HepG2 (cell line): ENCODE data around the gene SLC6A5. TPM values are rescaled to one million over a fixed set of nuclear protein-coding genes. Genes with fewer than 3 reads are reported as not detected.
A peak's percentile ranks its signal among the peaks of the same experiment; 100 is the strongest.

Source experiments
- CTCF ChIP-seq: sonication (generic); formaldehyde crosslinking; IDR thresholded peaks from 2 replicates; pipeline ENCODE4 v1.5.0; 2020; ENCODE audit warnings: mild to moderate bottlenecking, missing genetic modification reagents, moderate library complexity
- DR1 ChIP-seq: sonication (generic); formaldehyde crosslinking; IDR thresholded peaks from 2 replicates; pipeline ENCODE4 v1.8.0; 2021; ENCODE audit warnings: mild to moderate bottlenecking, missing genetic modification reagents, inconsistent platforms
- GABPB1 ChIP-seq: IDR thresholded peaks from 2 replicates; pipeline ENCODE4 v1.6.1; 2016; ENCODE audit warnings: mild to moderate bottlenecking, missing genetic modification reagents, moderate library complexity, missing compliant biosample characterization
- HNF1B ChIP-seq: sonication (generic); formaldehyde crosslinking; IDR thresholded peaks from 2 replicates; pipeline ENCODE4 v1.5.1; 2020; ENCODE audit warnings: mild to moderate bottlenecking, moderate library complexity, missing genetic modification reagents
- IRF2 ChIP-seq: IDR thresholded peaks from 2 replicates; pipeline ENCODE4 v1.6.1; 2018; ENCODE audit warnings: missing genetic modification reagents, missing compliant biosample characterization
- KDM5A ChIP-seq: fragments of 200-600 bp; sonication (generic); IDR thresholded peaks from 2 replicates; pipeline ENCODE4 v1.7.0; 2018; ENCODE audit warnings: antibody characterized with exemption, mild to moderate bottlenecking, low read length, borderline replicate concordance
- NFIC ChIP-seq: IDR thresholded peaks from 2 replicates; pipeline ENCODE4 v1.6.1; 2012; ENCODE audit warnings: mild to moderate bottlenecking, low read length, inconsistent platforms
- PRPF4 ChIP-seq: fragments of 200-400 bp; formaldehyde crosslinking; IDR thresholded peaks from 2 replicates; pipeline ENCODE4 v1.6.1; 2016; ENCODE audit warnings: low read length, low read depth; ENCODE audit not compliant: poor library complexity, severe bottlenecking
- RCOR2 ChIP-seq: IDR thresholded peaks from 2 replicates; pipeline ENCODE4 v1.6.1; 2016; ENCODE audit warnings: missing biosample characterization, missing genetic modification reagents
- TFDP2 ChIP-seq: sonication (generic); formaldehyde crosslinking; IDR thresholded peaks from 2 replicates; pipeline ENCODE4 v1.4.0; 2020; ENCODE audit warnings: missing genetic modification reagents
- UBTF ChIP-seq: sonication (generic); formaldehyde crosslinking; IDR thresholded peaks from 2 replicates; pipeline ENCODE4 v1.4.0; 2020; ENCODE audit warnings: mild to moderate bottlenecking, missing genetic modification reagents
- ZBTB21 ChIP-seq: sonication (generic); formaldehyde crosslinking; IDR thresholded peaks from 2 replicates; pipeline ENCODE4 v1.4.0; 2020; ENCODE audit warnings: missing genetic modification reagents
- ZFP36L1 ChIP-seq: sonication (generic); formaldehyde crosslinking; IDR thresholded peaks from 2 replicates; pipeline ENCODE4 v1.8.0; 2022; ENCODE audit warnings: mild to moderate bottlenecking, missing genetic modification reagents, moderate library complexity
- ZFP91 ChIP-seq: sonication (generic); formaldehyde crosslinking; IDR thresholded peaks from 2 replicates; pipeline ENCODE4 v1.9.0; 2022; ENCODE audit warnings: missing genetic modification reagents, mild to moderate bottlenecking, borderline replicate concordance
- ZNF232 ChIP-seq: sonication (generic); formaldehyde crosslinking; IDR thresholded peaks from 2 replicates; pipeline ENCODE4 v1.4.0; 2020; ENCODE audit warnings: missing genetic modification reagents, borderline replicate concordance
- ZNF296 ChIP-seq: sonication (generic); formaldehyde crosslinking; conservative IDR thresholded peaks from 2 replicates; pipeline ENCODE4 v1.5.0; 2020; ENCODE audit warnings: mild to moderate bottlenecking, missing genetic modification reagents
- ZNF446 ChIP-seq: sonication (generic); formaldehyde crosslinking; IDR thresholded peaks from 2 replicates; pipeline ENCODE4 v1.5.0; 2020; ENCODE audit warnings: mild to moderate bottlenecking, missing genetic modification reagents
- ZNF672 ChIP-seq: sonication (generic); formaldehyde crosslinking; IDR thresholded peaks from 2 replicates; pipeline ENCODE4 v1.8.1; 2022; ENCODE audit warnings: missing genetic modification reagents
- ZNF766 ChIP-seq: sonication (generic); formaldehyde crosslinking; IDR thresholded peaks from 2 replicates; pipeline ENCODE4 v1.5.0; 2020; ENCODE audit warnings: missing genetic modification reagents, borderline replicate concordance
- ZSCAN25 ChIP-seq: sonication (generic); formaldehyde crosslinking; IDR thresholded peaks from 2 replicates; pipeline ENCODE4 v1.8.0; 2022; ENCODE audit warnings: mild to moderate bottlenecking, missing genetic modification reagents
- polyA plus RNA-seq, 8 experiments: library from polyadenylated mRNA; depleted of rRNA in 3 of 8; stranded (reverse) in 7 of 8; unstranded in 1 of 8; fragments of >200 nt; fragmentation: Illumina TruSeq in 4 of 8; extraction: Trizol in 4 of 8; gene quantifications; 2 replicates each; pipeline versions ENCODE4 v1.2.1 to v1.2.3, GENCODE V29; 2011 to 2016; ENCODE audit warnings: low read depth in 4 of 8, missing spikeins in 1 of 8, mixed read lengths in 1 of 8; ENCODE audit not compliant: insufficient read depth in 1 of 8
- total RNA-seq, 5 experiments: library from RNA; depleted of rRNA; stranded (reverse); fragments of >200 nt; fragmentation: Illumina TruSeq; extraction: Trizol; gene quantifications; 2 replicates each; pipeline ENCODE4 v1.2.3, GENCODE V29; 2016; ENCODE audit warnings: low read depth in 1 of 5

Gene SLC6A5
- total and polyA plus RNA-seq, 2 of the 13 experiments (the other 11 are each of a cell fraction or from before 2014, with no cell fraction given): not detected

GRCh38 chr11:20609727-20610707 lies 10.6 kb downstream of the SLC6A5 start (continued):
- TF ChIP-seq UBTF: peak; percentile 59
- TF ChIP-seq ZNF296 (CRISPR knock-in tag): no peak
- no peak for TF ChIP-seq PRPF4
- TF ChIP-seq ZNF232 (CRISPR knock-in tag): no peak
- no peak for TF ChIP-seq ZNF446 (CRISPR knock-in tag)
- no peak for TF ChIP-seq KDM5A
- TF ChIP-seq ZBTB21: no peak
- TF ChIP-seq CTCF (CRISPR knock-in tag): peak; percentile 98
- no peak for TF ChIP-seq ZNF766 (CRISPR knock-in tag)
- TF ChIP-seq GABPB1 (CRISPR knock-in tag): peak; percentile 53; the same call in 1 of the 2 replicates
- no peak for TF ChIP-seq RCOR2 (CRISPR knock-in tag)
- no peak for TF ChIP-seq ZNF672
- peak; percentile 20; the same call in 1 of the 2 replicates for TF ChIP-seq HNF1B (CRISPR knock-in tag)
- peak; percentile 31; the same call in 1 of the 2 replicates for TF ChIP-seq ZFP91 (CRISPR knock-in tag)
- no peak for TF ChIP-seq ZSCAN25 (CRISPR knock-in tag)
- no peak for TF ChIP-seq ZFP36L1 (CRISPR knock-in tag)
- 0 out of 2 replicates have a peak, but pooled peaks have one; percentile 19 for TF ChIP-seq TFDP2 (CRISPR knock-in tag)
- no peak for TF ChIP-seq NFIC
- TF ChIP-seq DR1 (CRISPR knock-in tag): no peak
- 0 out of 2 replicates have a peak, but pooled peaks have one; percentile 31 for TF ChIP-seq IRF2 (CRISPR knock-in tag)
